ENCODE data around the gene CACNA1C.

CACNA1C gene

DNA sequence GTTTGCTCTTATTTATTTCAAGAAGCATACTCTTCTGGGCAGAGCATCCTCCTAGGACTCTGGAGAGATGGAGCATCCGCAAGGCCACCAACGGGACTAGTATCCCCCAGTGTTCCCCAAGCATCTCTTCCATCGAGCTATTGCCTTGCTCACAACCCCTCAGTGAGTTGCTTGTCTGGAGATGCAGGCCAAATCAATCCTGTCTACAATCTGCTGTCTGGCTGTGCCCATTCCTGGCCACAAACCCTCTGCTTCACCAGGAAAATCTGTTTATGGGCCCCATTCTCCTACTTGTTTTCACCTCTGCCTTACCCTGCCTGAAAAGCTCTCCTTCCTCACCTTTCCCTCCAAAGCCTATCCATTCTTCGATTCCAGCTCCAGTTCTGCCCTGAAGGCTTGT, 219.2 kb downstream of the CACNA1C start:
- in situ Hi-C loops (cut with HindIII; ENCODE audit: low sequenced_read_pairs) = no loop called here
- H3K4me3 ChIP-seq (ENCODE audit: low read depth, low read length) = no peak overlapping the region
- TF ChIP-seq, protein P1, sequence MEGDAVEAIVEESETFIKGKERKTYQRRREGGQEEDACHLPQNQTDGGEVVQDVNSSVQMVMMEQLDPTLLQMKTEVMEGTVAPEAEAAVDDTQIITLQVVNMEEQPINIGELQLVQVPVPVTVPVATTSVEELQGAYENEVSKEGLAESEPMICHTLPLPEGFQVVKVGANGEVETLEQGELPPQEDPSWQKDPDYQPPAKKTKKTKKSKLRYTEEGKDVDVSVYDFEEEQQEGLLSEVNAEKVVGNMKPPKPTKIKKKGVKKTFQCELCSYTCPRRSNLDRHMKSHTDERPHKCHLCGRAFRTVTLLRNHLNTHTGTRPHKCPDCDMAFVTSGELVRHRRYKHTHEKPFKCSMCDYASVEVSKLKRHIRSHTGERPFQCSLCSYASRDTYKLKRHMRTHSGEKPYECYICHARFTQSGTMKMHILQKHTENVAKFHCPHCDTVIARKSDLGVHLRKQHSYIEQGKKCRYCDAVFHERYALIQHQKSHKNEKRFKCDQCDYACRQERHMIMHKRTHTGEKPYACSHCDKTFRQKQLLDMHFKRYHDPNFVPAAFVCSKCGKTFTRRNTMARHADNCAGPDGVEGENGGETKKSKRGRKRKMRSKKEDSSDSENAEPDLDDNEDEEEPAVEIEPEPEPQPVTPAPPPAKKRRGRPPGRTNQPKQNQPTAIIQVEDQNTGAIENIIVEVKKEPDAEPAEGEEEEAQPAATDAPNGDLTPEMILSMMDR (IDR thresholded peaks at IDR 0.05; ENCODE audit: low read depth, low read length, missing control alignments) = no peak
- no peak for DNase-seq (ENCODE audit: low read depth)

- TF ChIP-seq, protein P1 (IDR thresholded peaks at IDR 0.05; ENCODE audit: low read depth, low read length, missing control alignments) = peak; percentile 60
- in situ Hi-C loops (cut with HindIII; ENCODE audit: low sequenced_read_pairs) = no loop called here
- H3K4me3 ChIP-seq (ENCODE audit: low read depth, low read length) = no peak overlapping the region
- DNase-seq (ENCODE audit: low read depth) = peak; percentile 68
Measured at GRCh38 chr12:2273288-2273687, 220.5 kb downstream of the CACNA1C start.

- no peak for DNase-seq (ENCODE audit: low read depth)
- TF ChIP-seq, protein P1 (IDR thresholded peaks at IDR 0.05; ENCODE audit: low read depth, low read length, missing control alignments) = no peak
- in situ Hi-C loops (cut with HindIII; ENCODE audit: low sequenced_read_pairs) = no loop called here
- H3K4me3 ChIP-seq (ENCODE audit: low read depth, low read length) = no peak overlapping the region
Measured at GRCh38 chr12:2273751-2274150, 221.0 kb downstream of the CACNA1C start.

- TF ChIP-seq, protein P1 (IDR thresholded peaks at IDR 0.05; ENCODE audit: low read depth, low read length, missing control alignments) = no peak
- H3K4me3 ChIP-seq (ENCODE audit: low read depth, low read length) = no peak overlapping the region
- DNase-seq (ENCODE audit: low read depth) = no peak
- in situ Hi-C loops (cut with HindIII; ENCODE audit: low sequenced_read_pairs) = no loop called here
Measured at GRCh38 chr12:2274733-2275132, 221.9 kb downstream of the CACNA1C start.

GRCh38 chr12:2276288-2277033, 223.7 kb downstream of the CACNA1C start:
- DNase-seq (ENCODE audit: low read depth) = no peak
- in situ Hi-C loops (cut with HindIII; ENCODE audit: low sequenced_read_pairs) = no loop called here
- H3K4me3 ChIP-seq (ENCODE audit: low read depth, low read length) = no peak overlapping the region
- TF ChIP-seq, protein P1 (IDR thresholded peaks at IDR 0.05; ENCODE audit: low read depth, low read length, missing control alignments) = no peak

- no peak overlapping the region for H3K4me3 ChIP-seq (ENCODE audit: low read depth, low read length)
- no peak for DNase-seq (ENCODE audit: low read depth)
- TF ChIP-seq, protein P1 (IDR thresholded peaks at IDR 0.05; ENCODE audit: low read depth, low read length, missing control alignments) = no peak
- in situ Hi-C loops (cut with HindIII; ENCODE audit: low sequenced_read_pairs) = no loop called here
Measured at GRCh38 chr12:2277492-2278155, 224.8 kb downstream of the CACNA1C start.
